IMR-90 (cell line): ENCODE results near the gene RB1. TPM values are rescaled to one million over a fixed set of nuclear protein-coding genes. Genes with fewer than 3 reads are reported as not detected.

ENCODE experiments used
- ATAC-seq: fragments of 200-7000 bp; cut with Tn5 transposase; 2 replicates; pipeline ENCODE4 v1.9.1; 2020; ENCODE audit warnings: low read depth, mild to moderate bottlenecking, moderate library complexity
- BruUV-seq: library from RNA; stranded (reverse); fragments of 400-500 nt; replicated peaks from 2 replicates; lab custom pipeline; 2021; lab: Mats Ljungman, UMichigan
- CTCF ChIA-PET: fragments of 300-600 bp; formaldehyde crosslinking; extraction: SDS; loops from one replicate; lab custom pipeline; 2021; ENCODE audit warnings: antibody characterized with exemption; lab: Yijun Ruan, JAX
- POLR2A ChIA-PET: fragments of 300-600 bp; sonication (Branson Sonifier 250); formaldehyde crosslinking; loops from one replicate; lab custom pipeline; 2022; ENCODE audit warnings: antibody characterized with exemption; ENCODE audit not compliant: unreplicated experiment; lab: Charles Lee
- DNase-seq: peaks from one replicate; pipeline ENCODE4 v3.0.0; 2013
- H2AFZ ChIP-seq: replicated peaks from 2 replicates; pipeline ENCODE3; 2013; ENCODE audit warnings: low read length, mild to moderate bottlenecking; ENCODE audit not compliant: poor library complexity
- H2AK5ac ChIP-seq: 2 replicates; pipeline ENCODE4 v1.6.1; 2013; ENCODE audit warnings: low read depth, low read length, inconsistent platforms
- H2AK9ac ChIP-seq: replicated peaks from 2 replicates; pipeline ENCODE3; 2013; ENCODE audit warnings: mild to moderate bottlenecking, low read depth, low read length, moderate library complexity; ENCODE audit not compliant: poor library complexity
- H2BK120ac ChIP-seq: 2 replicates; pipeline ENCODE4 v1.6.1; 2013; ENCODE audit warnings: low read depth, low read length, inconsistent platforms
- H2BK15ac ChIP-seq: 3 replicates; pipeline ENCODE4 v1.6.1; 2013; ENCODE audit warnings: low read depth, low read length, inconsistent platforms
- H2BK20ac ChIP-seq: 2 replicates; pipeline ENCODE4 v1.6.1; 2013; ENCODE audit warnings: low read depth, mild to moderate bottlenecking, inconsistent platforms, low read length, moderate library complexity
- H2BK5ac ChIP-seq: 2 replicates; pipeline ENCODE4 v1.6.1; 2013; ENCODE audit warnings: mild to moderate bottlenecking, low read depth, low read length, inconsistent platforms; ENCODE audit not compliant: poor library complexity, severe bottlenecking
- H3K14ac ChIP-seq: replicated peaks from 2 replicates; pipeline ENCODE4 v1.6.1; 2013; ENCODE audit warnings: low read depth, low read length, inconsistent platforms
- H3K18ac ChIP-seq: 2 replicates; pipeline ENCODE4 v1.6.1; 2013; ENCODE audit warnings: low read depth, low read length, control low read depth
- H3K23ac ChIP-seq: 2 replicates; pipeline ENCODE4 v1.6.1; 2013; ENCODE audit warnings: low read depth, low read length, inconsistent platforms
- H3K27ac ChIP-seq: 2 replicates; pipeline ENCODE4 v1.5.1; 2013; ENCODE audit warnings: mild to moderate bottlenecking, control low read depth, low read length; ENCODE audit not compliant: insufficient read depth
- H3K27me3 ChIP-seq: 2 replicates; pipeline ENCODE4 v1.6.1; 2013; ENCODE audit warnings: low read length; ENCODE audit not compliant: control insufficient read depth, insufficient read depth
- H3K36me3 ChIP-seq: 2 replicates; pipeline ENCODE4 v1.6.1; 2013; ENCODE audit warnings: low read length, mixed read lengths; ENCODE audit not compliant: control insufficient read depth, insufficient read depth
- H3K4ac ChIP-seq: 2 replicates; pipeline ENCODE4 v1.6.1; 2013; ENCODE audit warnings: low read depth, low read length, inconsistent platforms
- H3K4me1 ChIP-seq: 2 replicates; pipeline ENCODE4 v1.6.1; 2013; ENCODE audit warnings: low read length, mixed read lengths; ENCODE audit not compliant: control insufficient read depth, insufficient read depth
- H3K4me2 ChIP-seq: 2 replicates; pipeline ENCODE4 v1.6.1; 2013; ENCODE audit warnings: low read depth, mild to moderate bottlenecking, control low read depth, low read length, moderate library complexity
- H3K4me3 ChIP-seq: 2 replicates; pipeline ENCODE4 v1.5.1; 2013; ENCODE audit warnings: low read depth, mild to moderate bottlenecking, control low read depth, low read length, moderate library complexity; ENCODE audit not compliant: insufficient read depth
- H3K56ac ChIP-seq: 2 replicates; pipeline ENCODE4 v1.6.1; 2013; ENCODE audit warnings: low read length, inconsistent platforms; ENCODE audit not compliant: insufficient read depth; ENCODE audit errors: extremely low read depth
- H3K79me1 ChIP-seq, 2 experiments: 2 replicates each; pipeline ENCODE4 v1.6.1; 2013; ENCODE audit warnings: low read length in 2 of 2, inconsistent platforms in 1 of 2, low read depth in 1 of 2
- H3K9ac ChIP-seq: 2 replicates; pipeline ENCODE4 v1.6.1; 2013; ENCODE audit warnings: low read depth, low read length, control low read depth
- H3K9me1 ChIP-seq: 2 replicates; pipeline ENCODE4 v1.6.1; 2013; ENCODE audit warnings: low read length, inconsistent platforms; ENCODE audit not compliant: insufficient read depth
- H3K9me3 ChIP-seq: 2 replicates; pipeline ENCODE4 v1.6.1; 2013; ENCODE audit warnings: low read length; ENCODE audit not compliant: control insufficient read depth, insufficient read depth
- H4K20me1 ChIP-seq: 2 replicates; pipeline ENCODE4 v1.6.1; 2013; ENCODE audit warnings: low read length, inconsistent platforms; ENCODE audit not compliant: insufficient read depth
- H4K5ac ChIP-seq: 2 replicates; pipeline ENCODE4 v1.6.1; 2013; ENCODE audit warnings: mild to moderate bottlenecking, low read depth, low read length, control low read depth
- H4K8ac ChIP-seq, 2 experiments: 2 replicates each; pipeline ENCODE4 v1.6.1; 2013; ENCODE audit warnings: low read depth in 2 of 2, low read length in 2 of 2, control low read depth in 1 of 2, inconsistent platforms in 1 of 2
- H4K91ac ChIP-seq: 2 replicates; pipeline ENCODE4 v1.6.1; 2013; ENCODE audit warnings: low read depth, low read length, inconsistent platforms; ENCODE audit not compliant: insufficient read depth
- ELK1 ChIP-seq: fragments of 150-350 bp; IDR thresholded peaks from 2 replicates; pipeline ENCODE4 v1.6.1; 2016; ENCODE audit warnings: low read depth, mild to moderate bottlenecking, low read length, moderate library complexity, borderline replicate concordance
- dilution Hi-C: fragments of 300-500 bp; cut with HindIII; formaldehyde crosslinking; loops from one replicate; pipeline ENCODE4 v1.14.3; 2018; ENCODE audit warnings: low sequenced_read_pairs; ENCODE audit not compliant: unreplicated experiment
- in situ Hi-C: fragments of 300-500 bp; cut with MboI; formaldehyde crosslinking; loops from 3 replicates; pipeline ENCODE4 v1.14.3; 2019; ENCODE audit warnings: low sequenced_read_pairs, inconsistent platforms, mixed read lengths
- intact Hi-C: fragments of 100-400 bp; cut with micrococcal nuclease; formaldehyde crosslinking; loops from 2 replicates; pipeline ENCODE4 v1.10.0; 2022
- polyA plus RNA-seq, 3 experiments: library from polyadenylated mRNA; depleted of rRNA; stranded (reverse); fragments of >200 nt; gene quantifications; 2 replicates each; pipeline ENCODE4 v1.2.3, GENCODE V29; 2012; ENCODE audit warnings: low replicate concordance in 1 of 3
- total RNA-seq: library from RNA; depleted of rRNA; stranded (reverse); fragments of >200 nt; gene quantifications from 2 replicates; pipeline ENCODE4 v1.2.3, GENCODE V29; 2012

Gene RB1
- total and polyA plus RNA-seq, 2 of the 4 experiments (the other 2 are of a cell fraction), result 11.4 to 15.4 TPM

DNA sequence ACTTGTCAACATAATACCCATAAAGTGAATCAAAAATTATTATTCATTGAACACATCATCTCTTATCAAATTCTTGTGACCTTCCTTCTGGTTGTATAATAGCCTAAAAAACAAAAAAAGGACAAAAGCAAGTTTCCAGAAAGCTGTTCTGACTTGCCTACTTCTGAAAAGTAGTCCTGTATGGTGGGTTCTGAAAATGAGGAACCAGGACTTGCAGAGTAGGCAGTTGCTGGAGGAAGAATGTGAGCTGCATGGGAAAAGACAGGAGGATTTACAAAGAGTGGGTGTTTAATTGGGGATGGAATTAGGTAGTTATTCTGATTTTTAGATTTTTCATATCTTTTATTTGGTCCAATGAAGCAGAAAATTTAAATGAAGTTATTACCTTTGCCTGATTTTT is 172.7 kb downstream of the RB1 start:
- H2BK120ac ChIP-seq, result no peak overlapping the region
- in situ Hi-C loops, result no loop called here
- no peak overlapping the region for H2BK15ac ChIP-seq
- no peak overlapping the region for H3K18ac ChIP-seq
- H3K36me3 ChIP-seq, result peaks cover 7% of the 10 kb centered on the region
- no peak overlapping the region for H2AK5ac ChIP-seq
- no peak overlapping the region for H3K23ac ChIP-seq
- no peak overlapping the region for H2BK5ac ChIP-seq
- no peak overlapping the region for H4K91ac ChIP-seq
- ChIA-PET CTCF (no interaction called here), POLR2A (no interaction called here)
- no TSS peak for BruUV-seq
- no peaks in the 10 kb centered on the region for H4K20me1 ChIP-seq
- H3K27me3 ChIP-seq, result no peaks in the 10 kb centered on the region
- H2AFZ ChIP-seq, result no peak overlapping the region
- no peak overlapping the region for H3K4me3 ChIP-seq
- DNase-seq (no peak), ATAC-seq (no peak)
- H3K4me2 ChIP-seq, result no peak overlapping the region
- H3K9ac ChIP-seq, result no peak overlapping the region
- intact Hi-C loops, result no loop called here
- no peaks in the 10 kb centered on the region for H3K9me1 ChIP-seq
- no peak overlapping the region for H3K56ac ChIP-seq
- H3K4ac ChIP-seq, result no peak overlapping the region
- no peak overlapping the region for H2AK9ac ChIP-seq
- no peak overlapping the region for H4K8ac ChIP-seq
- no peak overlapping the region for H2BK20ac ChIP-seq
- no peak overlapping the region for H4K5ac ChIP-seq
- no peaks in the 10 kb centered on the region for H3K9me3 ChIP-seq
- TF ChIP-seq ELK1, result no peak
- H3K4me1 ChIP-seq, result peaks cover 3% of the 10 kb centered on the region
- H3K79me1 ChIP-seq, result no peaks in the 10 kb centered on the region
- H3K14ac ChIP-seq, result no peak overlapping the region
- no peak overlapping the region for H3K27ac ChIP-seq
- dilution Hi-C loops, result no loop called here
